HFFc6 (cell line): ENCODE data around the gene CUX1. TPM values are rescaled to one million over a fixed set of nuclear protein-coding genes. Genes with fewer than 3 reads are reported as not detected.

Experiments used
- DNase-seq: peaks from one replicate; pipeline ENCODE4 v3.0.0-alpha.2; 2018
- H3K27ac Mint-ChIP-seq: 2 replicates; pipeline ENCODE4 v1.8.0; 2020; ENCODE audit warnings: mild to moderate bottlenecking, mixed read lengths
- H3K27me3 Mint-ChIP-seq: 2 replicates; pipeline ENCODE4 v1.8.0; 2021; ENCODE audit warnings: mild to moderate bottlenecking, moderate library complexity, mixed read lengths; ENCODE audit not compliant: insufficient read depth
- H3K36me3 Mint-ChIP-seq: 2 replicates; pipeline ENCODE4 v1.8.0; 2021; ENCODE audit warnings: low read depth, mixed read lengths
- H3K4me1 Mint-ChIP-seq: 2 replicates; pipeline ENCODE4 v1.8.0; 2020; ENCODE audit warnings: low read depth, mixed read lengths
- H3K4me3 Mint-ChIP-seq: 2 replicates; pipeline ENCODE4 v1.8.0; 2020; ENCODE audit warnings: mild to moderate bottlenecking, moderate library complexity, mixed read lengths
- H3K9me3 Mint-ChIP-seq: 2 replicates; pipeline ENCODE4 v1.8.0; 2020; ENCODE audit warnings: mild to moderate bottlenecking, mixed read lengths
- total RNA-seq, 6 experiments: library from RNA; stranded (reverse); fragmentation: NEBNext Ultra II Directional; extraction: Animal tissue kit (Norgen Biotek cat#: 25700); gene quantifications; 2 replicates in 1 of 6; 3 replicates in 5 of 6; pipeline ENCODE4 v1.2.3, GENCODE V29; 2021
- TF ChIP-seq, protein P1 (sequence below): fragments of 200-600 bp; sonication (generic); IDR thresholded peaks from 2 replicates; pipeline ENCODE4 v1.5.0; 2021; ENCODE audit warnings: antibody characterized with exemption, mild to moderate bottlenecking

CUX1 gene
- total RNA-seq, 6 experiments from 2014 or later, result 46.9 to 64.2 (median 51.6) TPM

DNA sequence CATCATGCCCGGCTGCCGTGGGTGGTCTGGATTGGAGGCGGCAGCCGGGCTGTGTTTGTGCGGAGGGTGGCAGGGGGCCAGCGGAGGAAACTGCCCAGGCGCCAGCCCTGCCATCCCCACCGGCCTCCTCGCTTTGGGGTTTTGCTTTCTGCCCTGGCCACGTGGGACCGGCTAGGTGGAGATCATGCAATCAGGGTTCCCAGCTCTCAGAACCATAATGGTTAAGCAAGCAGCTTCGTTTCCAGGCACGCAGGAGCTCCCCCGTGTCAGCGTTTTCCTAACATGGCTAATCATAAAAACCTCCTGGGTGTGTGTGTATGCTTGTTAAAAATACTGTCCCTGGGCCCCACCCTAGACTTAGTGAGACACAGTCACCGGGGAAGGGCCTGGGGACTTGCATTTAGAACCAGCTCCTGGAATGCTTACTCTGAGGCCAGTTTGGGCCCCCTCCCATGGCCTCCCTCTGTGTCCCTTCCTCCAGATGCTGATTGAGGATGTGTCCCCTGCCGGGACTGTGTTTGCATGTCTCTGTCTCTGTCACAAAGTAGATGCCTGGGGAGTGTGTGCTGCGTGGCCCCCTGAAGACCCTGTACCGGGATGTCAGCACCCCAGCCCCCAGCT lies 119.3 kb downstream of the CUX1 start:
- Mint-ChIP-seq H3K27ac (peak overlapping the region; percentile 97), H3K36me3 (peaks cover 25% of the 10 kb centered on the region), H3K27me3 (no peaks in the 10 kb centered on the region; the same call in 1 of the 2 replicates), H3K4me1 (peaks cover 67% of the 10 kb centered on the region), H3K4me3 (peak overlapping the region; percentile 85; the same call in 1 of the 2 replicates), H3K9me3 (no peaks in the 10 kb centered on the region)
- DNase-seq, result no peak
- TF ChIP-seq, protein P1, sequence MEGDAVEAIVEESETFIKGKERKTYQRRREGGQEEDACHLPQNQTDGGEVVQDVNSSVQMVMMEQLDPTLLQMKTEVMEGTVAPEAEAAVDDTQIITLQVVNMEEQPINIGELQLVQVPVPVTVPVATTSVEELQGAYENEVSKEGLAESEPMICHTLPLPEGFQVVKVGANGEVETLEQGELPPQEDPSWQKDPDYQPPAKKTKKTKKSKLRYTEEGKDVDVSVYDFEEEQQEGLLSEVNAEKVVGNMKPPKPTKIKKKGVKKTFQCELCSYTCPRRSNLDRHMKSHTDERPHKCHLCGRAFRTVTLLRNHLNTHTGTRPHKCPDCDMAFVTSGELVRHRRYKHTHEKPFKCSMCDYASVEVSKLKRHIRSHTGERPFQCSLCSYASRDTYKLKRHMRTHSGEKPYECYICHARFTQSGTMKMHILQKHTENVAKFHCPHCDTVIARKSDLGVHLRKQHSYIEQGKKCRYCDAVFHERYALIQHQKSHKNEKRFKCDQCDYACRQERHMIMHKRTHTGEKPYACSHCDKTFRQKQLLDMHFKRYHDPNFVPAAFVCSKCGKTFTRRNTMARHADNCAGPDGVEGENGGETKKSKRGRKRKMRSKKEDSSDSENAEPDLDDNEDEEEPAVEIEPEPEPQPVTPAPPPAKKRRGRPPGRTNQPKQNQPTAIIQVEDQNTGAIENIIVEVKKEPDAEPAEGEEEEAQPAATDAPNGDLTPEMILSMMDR, result no peak

DNA sequence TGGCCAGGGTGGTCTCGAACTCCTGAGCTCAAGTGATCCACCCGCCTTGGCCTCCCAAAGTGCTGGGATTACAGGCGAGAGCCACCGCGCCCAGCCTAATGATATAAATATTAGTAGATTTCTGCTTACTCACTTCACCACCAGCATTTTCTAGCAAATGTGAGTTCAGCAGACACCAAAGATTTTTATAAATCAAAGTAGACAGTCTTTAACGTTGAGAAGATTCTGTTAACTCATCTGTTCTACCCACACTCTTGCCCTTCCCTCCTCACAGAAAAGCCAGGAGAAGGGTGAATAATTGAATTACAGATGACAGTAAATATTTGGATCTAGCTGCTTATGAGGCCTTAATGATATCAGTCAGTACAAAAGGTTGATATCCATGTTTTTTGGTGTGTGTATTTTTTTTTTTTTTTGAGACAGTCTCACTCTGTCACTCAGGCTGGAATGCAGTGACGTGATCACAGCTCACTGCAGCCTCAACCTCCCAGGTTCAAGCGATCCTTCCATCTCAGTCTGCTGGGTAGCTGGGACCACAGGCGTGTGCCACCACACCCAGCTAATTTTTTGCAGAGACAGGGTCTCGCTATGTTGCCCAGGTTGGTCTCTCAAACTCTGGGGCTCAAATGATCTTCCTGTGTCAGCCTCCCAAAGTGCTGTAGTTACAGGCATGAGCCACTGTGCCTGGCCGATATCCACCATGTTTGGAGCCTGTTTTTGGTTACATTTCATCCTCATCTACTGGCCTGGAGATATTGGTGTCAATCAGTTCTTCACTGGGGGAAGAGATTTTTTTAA lies 120.5 kb downstream of the CUX1 start:
- Mint-ChIP-seq H3K9me3 (no peaks in the 10 kb centered on the region), H3K4me1 (peaks cover 70% of the 10 kb centered on the region), H3K27me3 (no peaks in the 10 kb centered on the region; the same call in 1 of the 2 replicates), H3K27ac (no peak overlapping the region), H3K36me3 (peaks cover 14% of the 10 kb centered on the region), H3K4me3 (no peak overlapping the region)
- no peak for DNase-seq
- TF ChIP-seq, protein P1, result no peak

- Mint-ChIP-seq H3K4me1 (peaks cover 57% of the 10 kb centered on the region), H3K27ac (no peak overlapping the region), H3K9me3 (no peaks in the 10 kb centered on the region), H3K27me3 (no peaks in the 10 kb centered on the region; the same call in 1 of the 2 replicates), H3K4me3 (no peak overlapping the region), H3K36me3 (peaks cover 14% of the 10 kb centered on the region)
- no peak for DNase-seq
- TF ChIP-seq, protein P1, result no peak
Measured at GRCh38 chr7:101939136-101939695, 121.8 kb downstream of the CUX1 start.

- no peaks in the 10 kb centered on the region for H3K9me3 Mint-ChIP-seq
- no peak overlapping the region for H3K27ac Mint-ChIP-seq
- TF ChIP-seq, protein P1, result no peak
- H3K4me1 Mint-ChIP-seq, result peaks cover 48% of the 10 kb centered on the region
- H3K36me3 Mint-ChIP-seq, result peaks cover 14% of the 10 kb centered on the region
- no peak for DNase-seq
- no peaks in the 10 kb centered on the region; the same call in 1 of the 2 replicates for H3K27me3 Mint-ChIP-seq
- H3K4me3 Mint-ChIP-seq, result no peak overlapping the region
Measured at GRCh38 chr7:101940151-101940550, 122.7 kb downstream of the CUX1 start.

DNA sequence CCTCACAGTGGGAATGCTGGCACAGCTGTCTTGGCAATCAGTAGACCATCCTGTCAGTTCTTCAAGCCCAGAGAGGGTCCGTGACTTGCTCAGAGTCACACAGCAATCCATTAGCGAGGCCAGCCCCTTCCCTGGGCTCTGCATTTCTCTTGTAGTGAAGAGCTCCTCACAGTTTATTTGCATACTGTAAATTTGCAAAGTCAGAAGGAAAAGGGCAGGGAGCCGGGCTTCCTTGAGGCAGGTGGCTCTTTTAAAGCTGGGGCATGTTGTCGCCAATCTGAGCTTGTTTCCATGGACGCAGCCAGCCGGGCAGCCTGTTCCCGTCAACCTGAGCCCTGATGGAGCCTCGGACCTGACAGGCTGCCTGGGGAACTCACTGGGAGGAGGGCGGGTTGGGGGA lies 123.4 kb downstream of the CUX1 start:
- Mint-ChIP-seq H3K4me3 (no peak overlapping the region), H3K4me1 (peaks cover 41% of the 10 kb centered on the region), H3K36me3 (peaks cover 11% of the 10 kb centered on the region), H3K27me3 (no peaks in the 10 kb centered on the region; the same call in 1 of the 2 replicates), H3K27ac (no peak overlapping the region), H3K9me3 (no peaks in the 10 kb centered on the region)
- DNase-seq, result no peak
- TF ChIP-seq, protein P1, result no peak
